AG20443 (cell line): ENCODE results near the gene TUBB2A.
A peak's percentile ranks its signal among the peaks of the same experiment; 100 is the strongest.
"Not testable (repeated sequence)": the region's sequence is repeated elsewhere in the genome, so short reads cannot be mapped to it uniquely, and the experiment has no call there.

Experiments used
- DNase-seq: peaks from one replicate; pipeline ENCODE4 v3.0.0; 2012; ENCODE audit warnings: low spot score, mixed read lengths

Gene TUBB2A

DNA sequence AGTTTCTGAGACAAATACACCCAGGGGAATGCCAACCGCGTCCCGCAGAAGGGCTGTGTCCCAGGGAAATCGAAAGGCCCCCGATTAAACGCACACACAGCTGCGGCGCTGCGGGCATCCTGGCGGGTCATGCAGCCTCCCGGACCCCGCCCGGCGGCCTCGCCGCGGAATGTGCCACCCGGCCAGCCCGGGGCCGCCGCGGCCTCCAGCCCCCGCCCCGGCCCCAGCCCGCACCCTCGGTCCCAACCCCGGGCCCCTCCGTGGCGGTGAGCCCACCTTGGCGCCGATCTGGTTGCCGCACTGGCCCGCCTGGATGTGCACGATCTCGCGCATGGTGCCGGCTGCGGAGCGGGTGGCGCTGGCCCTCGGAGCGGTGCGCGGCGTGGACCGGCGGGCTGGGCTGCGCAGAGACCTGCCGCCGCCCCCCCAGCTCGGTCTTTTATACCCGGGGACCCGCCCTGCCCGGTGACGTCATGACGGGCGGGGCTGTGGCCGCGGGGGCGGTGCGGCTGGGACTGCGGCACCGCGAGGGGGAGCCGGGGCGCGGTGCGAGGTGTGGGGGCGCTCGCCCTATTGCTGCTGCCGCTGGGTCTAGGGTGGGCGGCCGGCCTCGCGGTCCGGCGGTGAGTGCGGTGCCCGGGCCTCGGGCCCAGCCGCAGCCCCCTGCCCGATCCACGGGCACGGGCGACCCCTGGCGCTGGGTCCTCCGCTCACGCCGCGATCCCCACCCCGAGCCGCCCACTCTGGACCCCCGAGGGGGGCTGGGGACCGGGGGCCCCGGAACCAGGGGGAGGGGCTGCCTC, at the start of gene TUBB2A:
Gene TUBB2A (minus strand): TSS at position 414 of the 803 bp plus-strand sequence. CDS start 81 bp downstream, at position 333.
- DNase-seq = peak; percentile 99

DNA sequence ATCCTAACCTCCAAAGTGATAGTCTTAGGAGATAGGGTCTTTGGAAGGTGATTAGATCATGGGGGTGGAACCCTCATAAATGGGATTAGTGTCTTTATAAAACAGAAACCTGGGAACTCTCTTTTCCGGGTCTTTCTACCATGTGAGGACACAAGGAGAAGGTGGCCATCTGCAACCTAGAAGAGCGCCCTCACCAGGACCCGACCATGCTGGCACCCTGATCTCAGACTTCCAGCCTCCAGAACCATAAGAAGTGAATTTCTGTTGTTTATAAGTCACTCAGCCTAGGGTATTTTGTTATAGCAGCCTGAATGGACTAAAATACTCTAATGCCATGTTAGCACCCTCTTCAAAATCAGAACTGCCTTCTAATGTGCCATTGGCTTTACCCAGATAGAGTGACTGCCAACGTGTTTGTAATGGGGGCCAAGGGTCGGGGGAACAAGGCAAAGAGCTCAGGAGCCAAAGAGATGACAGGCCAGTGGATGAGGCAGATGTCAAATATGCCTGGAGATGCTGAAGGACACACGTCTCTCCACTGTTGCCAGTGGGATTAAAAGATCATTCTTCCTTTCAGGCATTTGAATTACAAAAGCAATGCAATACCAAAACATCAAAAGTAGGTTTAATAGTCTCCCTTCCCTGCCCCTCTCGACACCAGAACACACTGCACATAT, 49.1 kb upstream of the TUBB2A start:
- no peak for DNase-seq

DNA sequence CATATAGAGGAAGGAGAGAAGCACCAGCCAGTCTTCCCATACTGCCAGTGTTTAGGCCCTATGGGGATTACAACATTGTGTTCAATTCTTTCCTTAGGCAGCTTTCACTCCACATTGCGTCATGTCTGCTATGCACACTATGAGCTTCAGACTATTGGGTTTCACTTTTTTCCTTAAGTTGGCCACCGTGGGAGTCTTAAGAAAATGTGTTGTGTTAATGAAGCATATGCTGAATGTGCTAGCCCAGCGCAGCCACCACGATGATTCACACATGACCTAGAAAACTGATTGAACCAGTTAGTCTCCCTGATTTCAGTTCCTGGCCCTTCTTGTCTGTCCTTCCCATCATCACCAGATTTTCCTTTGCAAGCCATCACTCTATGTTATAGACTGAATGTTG, 48.6 kb upstream of the TUBB2A start:
- peak; percentile 67 for DNase-seq

DNA sequence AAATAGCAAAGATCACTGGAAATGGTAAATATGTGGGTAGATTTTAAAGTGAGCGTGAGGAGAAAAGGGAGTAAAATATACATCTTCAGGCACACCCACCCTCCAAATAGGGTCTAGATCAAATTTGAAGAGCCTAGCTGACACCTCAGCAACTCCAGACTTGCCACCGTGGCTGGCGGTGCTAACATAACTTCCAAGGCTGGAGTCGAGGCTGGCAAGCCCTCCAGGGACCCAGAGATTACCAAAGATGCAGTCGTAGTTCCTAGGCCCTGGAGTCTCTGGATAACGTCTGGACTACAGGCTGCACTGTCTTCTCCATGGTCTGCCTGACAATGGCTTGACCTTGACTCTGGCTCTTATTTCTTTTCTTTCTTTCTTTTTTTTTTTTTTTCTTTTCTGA, 47.6 kb upstream of the TUBB2A start:
- DNase-seq = no peak

DNA sequence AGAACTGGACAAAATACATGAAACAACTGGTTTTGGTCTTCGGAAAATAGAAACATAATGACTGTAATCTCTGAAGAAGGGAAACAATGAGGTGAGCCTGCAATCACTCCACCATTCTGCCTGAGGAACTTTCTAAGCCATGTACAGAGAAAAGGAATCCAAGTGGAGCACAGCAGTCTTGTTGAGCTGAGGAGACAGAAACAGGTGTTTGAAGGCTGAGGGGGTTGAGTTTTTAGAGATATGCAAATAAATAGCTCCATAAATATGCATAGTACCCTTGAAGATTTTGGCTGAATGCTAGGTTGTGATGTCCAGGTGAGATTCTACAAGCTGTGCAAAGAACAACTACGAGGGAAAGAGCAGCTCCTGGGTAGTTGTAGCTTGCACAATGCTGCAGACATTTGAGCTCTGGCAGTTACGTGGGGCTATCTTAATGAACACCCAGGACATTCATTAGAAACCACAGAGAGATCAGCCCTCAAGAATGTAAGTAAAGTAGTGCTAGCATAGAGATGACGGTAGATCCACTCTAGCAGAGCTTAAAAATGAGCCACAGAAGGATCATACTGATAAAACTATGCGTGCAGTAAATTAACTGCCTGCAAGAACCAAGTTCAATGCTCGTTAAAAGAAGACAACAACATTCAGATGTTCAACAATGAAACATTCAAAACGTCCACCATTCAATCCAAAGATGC, 45.8 kb upstream of the TUBB2A start:
- peak; percentile 48 for DNase-seq

DNA sequence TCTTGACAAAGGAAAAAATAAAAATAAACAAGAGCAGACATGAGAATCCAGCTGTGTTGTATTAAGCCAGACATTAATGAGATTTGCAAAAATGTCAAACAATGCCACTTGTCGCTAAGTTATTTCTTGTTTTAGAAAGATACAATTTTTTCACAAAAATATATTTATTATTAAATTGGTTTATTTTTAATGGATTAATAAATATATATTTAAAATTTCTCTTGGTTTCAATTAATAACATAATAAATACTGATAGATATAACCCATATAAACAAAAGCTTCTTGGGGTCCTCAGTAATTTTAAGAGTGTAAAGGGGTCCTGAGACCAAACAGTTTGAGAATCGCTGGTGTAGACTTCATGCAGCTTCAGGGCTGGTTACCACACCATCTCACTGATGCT, 44.0 kb upstream of the TUBB2A start:
- DNase-seq = no peak

DNA sequence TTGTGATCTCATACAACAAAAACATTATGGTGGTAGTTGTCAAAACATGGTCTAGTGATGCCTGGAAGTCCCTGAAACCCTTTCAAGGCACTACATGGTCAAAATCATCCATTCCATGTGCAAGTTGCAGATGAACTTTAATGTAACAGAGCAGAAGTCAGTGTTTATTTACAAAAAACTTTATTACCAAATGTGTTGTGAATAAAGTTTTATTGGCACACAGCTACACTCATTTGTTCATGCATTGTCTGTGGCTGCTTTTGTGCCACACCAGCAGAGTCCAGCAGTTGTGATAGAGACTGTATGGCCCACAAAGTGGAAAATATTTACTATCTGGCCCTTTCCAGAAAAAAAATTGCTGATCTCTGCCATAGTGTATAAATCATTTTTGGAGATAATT, 43.3 kb upstream of the TUBB2A start:
- no peak for DNase-seq

DNA sequence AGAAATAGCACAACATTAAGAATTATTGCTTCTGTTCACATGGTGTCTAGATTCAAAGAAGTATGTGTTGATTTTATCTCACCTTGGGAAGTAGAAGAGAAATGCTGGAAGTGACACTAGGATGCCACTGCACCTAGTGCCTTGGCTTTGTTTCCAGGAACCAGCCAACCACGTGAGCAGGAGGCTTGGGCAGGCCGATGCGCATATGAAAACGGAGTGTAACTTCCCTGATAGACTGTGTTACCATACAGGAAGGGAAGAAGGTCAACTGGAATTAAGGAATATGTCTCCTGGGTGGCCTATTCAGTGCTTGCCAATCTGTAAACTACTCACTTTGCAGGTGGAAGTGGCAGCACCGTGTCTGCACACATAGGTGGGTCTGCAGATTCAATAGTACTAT, 42.0 kb upstream of the TUBB2A start:
- no peak for DNase-seq

DNA sequence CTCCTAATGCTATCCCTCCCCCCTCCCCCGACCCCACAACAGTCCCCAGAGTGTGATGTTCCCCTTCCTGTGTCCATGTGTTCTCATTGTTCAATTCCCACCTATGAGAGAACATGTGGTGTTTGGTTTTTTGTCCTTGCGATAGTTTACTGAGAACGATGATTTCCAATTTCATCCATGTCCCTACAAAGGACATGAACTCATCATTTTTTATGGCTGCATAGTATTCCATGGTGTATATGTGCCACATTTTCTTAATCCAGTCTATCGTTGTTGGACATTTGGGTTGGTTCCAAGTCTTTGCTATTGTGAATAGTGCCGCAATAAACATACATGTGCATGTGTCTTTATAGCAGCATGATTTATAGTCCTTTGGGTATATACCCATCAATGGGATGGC, 40.4 kb upstream of the TUBB2A start:
- not testable (repeated sequence) for DNase-seq

DNA sequence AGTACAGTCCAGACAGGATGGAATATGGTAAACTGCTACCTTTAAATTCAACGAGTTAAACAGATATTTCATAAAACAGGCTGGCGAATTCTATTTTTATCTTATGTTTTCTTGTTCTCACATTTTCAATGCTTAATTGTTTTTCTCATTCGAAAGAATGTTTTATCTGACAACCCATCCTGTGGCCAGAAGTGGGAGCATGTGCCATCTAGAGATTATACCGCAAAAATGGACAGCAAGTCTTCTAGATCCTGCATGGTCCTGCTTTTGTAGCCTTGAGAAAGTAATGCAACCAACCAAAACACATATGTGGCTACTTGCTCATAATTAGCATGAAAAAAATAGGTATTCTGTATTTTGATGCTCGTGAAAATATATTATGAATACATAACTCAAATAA, 39.4 kb upstream of the TUBB2A start:
- no peak for DNase-seq

DNA sequence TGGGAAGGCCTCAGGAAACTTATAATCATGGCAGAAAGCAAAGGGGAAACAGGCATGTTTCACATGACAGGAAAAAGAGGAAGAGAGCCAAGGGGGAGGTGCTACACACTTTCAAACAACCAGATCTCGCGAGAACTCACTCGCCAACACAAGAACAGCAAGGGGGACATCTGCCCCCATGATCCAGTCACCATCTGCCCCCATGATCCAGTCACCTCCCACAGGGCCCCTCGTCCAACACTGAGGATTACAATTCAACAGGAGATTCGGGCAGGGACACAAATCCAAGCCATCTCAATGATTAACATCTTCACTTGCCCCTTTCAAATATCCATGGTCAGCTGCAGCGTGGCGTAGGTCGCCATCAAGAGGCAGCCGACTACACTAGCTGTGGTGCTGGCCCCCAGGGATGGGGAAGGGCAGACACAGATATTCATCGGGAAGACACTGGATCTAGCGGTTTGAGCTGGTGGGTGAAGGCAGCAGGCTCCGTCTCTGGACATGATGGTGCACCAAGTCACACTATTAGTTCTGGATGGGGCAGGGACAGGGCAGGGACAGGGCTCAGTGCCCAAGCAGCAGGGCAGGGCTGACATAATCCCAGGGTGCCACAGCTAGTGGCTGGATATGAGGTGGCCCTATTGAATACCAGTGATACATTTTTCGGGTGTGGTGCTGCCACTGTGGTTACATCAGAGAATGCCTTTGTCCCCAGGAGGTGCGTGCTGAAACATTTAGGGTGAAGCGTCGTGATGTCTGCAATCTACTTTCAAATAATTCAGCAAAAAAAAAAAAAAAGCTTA, 38.6 kb upstream of the TUBB2A start:
- peak; percentile 51 for DNase-seq

DNA sequence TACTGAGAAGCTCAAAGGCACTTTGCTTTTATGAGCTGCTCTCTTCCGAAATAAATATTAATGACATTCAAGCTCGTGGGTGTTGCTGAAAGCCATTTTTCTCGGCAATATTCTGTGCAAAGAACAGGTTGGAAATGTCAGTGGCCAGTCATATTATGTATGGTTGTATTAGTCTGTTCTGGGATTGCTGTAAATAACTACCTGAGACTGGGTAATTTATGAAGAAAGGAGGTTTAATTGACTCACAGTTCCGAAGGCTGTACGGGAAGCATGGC, 38.0 kb upstream of the TUBB2A start:
- no peak for DNase-seq

DNA sequence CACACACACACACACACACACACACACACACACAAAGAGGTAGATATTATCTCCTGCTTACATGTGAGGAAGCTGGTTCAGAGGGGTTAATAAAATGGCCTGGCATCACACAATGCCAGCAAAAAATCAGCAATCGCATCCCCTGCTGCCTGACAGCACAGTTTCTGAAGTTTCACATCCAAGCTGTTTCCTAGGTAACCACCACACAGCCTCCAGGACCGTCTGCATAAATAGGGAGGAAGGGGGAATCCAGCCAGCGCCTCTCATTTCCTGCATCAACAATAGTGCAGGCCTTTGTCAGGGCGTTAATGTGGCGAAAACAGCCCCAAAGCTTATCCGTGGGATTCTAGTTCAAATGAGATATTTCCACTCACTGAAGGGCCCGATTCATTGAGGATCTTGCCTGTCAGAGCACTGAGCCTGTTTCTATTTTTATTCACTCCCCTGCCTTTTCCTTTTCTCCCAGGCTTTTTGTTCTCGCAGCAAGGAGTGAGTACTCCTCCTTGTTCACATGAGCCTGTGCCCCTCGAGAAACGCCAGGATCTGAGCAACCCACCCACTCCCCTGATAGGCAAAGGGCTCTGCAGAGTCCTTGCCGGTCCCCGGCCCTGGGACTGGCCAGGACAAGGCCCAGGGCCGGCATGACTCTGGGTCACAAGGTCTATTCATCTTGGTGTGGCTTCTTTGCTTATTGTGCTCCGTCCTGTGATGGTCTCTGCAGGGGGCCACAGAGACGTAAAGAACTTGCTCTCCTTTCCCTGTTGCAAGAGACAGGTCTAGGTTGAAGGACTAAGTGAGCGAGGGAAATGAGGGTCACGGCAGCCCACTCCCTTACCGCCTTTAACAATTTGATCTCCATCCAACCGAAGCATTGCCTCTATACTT, 37.4 kb upstream of the TUBB2A start:
- DNase-seq = no peak

DNA sequence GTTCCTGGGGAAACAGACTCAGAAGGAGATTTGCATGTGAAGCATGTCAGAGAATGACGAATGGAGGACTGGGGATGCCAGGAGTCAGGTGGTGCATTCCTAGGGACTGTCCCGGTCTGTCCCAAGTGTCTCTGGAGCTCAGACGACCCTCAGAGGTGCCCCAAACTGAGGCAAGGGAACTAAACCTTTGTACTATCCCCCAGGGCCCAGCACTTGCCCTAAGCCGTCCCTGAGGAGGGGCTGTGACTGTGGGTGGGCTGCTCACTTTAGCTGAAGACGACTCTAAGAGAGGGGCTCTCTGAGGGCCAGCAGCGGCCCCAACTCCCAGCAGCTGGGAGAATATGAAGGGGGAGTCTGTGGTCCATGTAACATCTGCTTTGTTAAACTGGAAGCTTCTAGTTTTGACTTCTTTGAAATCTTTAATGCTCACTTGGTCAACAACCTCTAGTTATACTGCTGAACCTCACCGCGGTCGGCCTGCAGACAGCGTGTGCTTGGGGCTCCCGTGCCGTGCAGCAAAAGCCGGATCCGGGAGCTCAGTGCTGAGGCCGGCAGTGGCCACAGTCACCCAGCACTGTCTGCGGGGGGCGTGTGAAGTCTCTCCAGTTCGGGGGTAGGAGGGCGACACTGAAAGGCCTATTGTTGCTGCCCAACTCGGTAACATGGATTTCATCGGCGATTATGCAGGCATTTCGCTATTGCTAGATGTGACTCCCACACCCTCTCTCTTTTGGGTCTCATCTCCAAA, 35.9 kb upstream of the TUBB2A start:
- no peak for DNase-seq

DNA sequence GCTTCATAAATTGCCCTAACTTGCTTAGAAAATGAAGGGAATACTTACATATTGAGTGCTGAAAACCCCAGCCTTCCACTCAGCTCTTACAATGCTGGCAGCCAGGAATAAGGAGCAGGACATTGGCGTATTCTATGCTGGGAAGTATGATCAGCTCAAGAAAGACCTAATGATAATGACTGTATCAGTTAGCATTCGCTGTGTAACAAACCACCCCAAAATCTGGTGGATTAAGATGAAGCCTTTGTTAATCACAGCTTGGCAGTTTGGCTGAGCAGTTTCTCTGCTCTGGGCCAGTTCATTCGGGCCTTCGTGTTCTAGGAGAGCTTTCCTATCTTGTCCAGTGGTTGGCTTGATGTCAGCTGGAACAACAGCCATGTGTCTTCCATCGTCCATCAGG, 33.4 kb upstream of the TUBB2A start:
- DNase-seq = no peak

DNA sequence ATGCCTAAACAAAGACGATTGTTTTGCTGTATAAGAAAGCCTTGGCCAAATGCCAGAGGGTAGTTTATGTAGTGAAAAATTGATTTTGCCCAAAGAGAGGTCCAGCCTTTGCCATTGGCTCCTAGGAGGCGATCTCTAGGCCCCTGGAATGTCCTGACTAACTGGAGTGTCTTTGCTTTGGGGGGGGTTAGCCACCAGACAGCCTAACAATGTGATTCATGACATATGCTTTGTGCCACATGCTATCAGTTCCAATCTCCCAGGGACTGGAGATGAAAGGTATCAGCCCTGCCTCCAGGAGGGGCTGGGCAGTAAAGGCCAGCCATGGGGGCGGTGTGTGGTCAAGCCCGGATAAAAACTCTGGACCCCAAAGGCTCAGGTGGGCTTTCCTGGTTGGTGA, 32.7 kb upstream of the TUBB2A start:
- no peak for DNase-seq

DNA sequence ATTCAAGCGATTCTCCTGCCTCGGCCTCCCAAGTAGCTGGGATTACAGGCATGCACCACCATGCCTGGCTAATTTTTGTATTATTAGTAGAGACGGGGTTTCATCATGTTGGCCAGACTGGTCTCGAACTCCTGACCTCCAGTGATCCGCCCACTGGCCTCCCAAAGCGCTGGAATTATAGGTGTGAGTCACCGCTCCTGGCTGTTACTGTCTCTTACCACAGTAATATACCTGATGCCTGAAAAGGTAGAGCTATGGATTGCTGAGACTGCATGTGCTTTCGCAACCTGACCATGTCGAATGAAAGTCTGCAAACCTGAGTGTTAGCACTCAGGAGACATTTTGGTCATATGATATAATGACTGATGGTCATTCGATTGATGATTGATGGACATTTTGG, 31.8 kb upstream of the TUBB2A start:
- DNase-seq = not testable (repeated sequence)

DNA sequence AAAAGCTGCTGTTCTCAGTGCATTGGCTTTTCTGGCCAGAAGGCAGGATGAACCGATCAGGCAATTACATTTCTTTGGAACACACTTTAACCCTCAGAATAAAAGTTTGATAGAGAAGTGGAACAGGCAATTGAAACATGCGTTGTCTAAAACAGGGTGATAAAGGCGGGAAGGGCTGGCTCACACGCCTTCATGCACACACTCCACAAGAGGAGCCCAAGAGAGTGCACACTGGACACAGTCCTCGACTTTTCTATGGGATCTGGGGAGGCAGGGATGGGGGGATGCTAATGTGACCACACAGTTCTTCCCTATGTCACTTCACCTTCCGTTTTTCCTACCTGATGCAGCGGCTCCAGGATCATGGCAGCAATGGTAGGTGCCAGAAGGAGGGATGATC, 30.9 kb upstream of the TUBB2A start:
- DNase-seq = no peak

DNA sequence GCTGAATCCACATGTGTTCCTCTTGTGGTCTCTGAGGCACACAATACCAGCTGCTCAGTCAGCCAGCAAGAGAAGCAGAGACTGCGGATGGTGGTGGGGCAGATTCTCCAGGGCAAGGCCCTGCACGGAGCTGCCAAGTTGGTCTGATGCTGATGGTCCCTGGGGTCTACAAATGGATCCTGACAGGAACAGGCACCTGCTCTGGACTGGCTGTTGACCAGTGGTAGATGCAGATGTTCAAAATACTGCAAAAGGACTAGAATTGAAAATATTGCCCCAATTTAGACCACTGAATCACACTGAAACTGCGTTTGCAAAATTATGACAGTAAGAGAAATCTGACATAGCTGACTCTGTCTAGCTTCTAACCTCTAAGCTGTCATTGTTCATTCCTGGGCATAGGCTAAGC, 29.6 kb upstream of the TUBB2A start:
- DNase-seq = no peak

DNA sequence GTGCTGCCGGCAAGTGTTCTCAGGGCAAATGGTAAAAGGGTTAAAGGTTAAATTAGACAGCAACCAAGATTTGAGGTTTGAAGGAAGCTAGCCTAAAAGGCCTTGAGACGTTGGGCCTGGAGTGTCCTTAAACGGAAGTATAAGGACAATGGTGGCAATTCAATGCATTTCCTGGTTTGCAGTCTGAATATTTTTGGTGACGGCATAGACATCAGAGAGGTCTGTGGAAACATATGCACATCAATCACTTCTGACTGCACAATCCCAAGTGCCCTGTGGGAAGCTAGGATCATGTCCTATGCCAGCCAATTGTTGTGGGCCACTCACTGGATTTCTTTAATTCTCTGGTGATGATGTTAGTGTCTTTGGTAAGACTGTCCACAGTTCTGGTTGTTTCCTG, 25.7 kb upstream of the TUBB2A start:
- DNase-seq = no peak

DNA sequence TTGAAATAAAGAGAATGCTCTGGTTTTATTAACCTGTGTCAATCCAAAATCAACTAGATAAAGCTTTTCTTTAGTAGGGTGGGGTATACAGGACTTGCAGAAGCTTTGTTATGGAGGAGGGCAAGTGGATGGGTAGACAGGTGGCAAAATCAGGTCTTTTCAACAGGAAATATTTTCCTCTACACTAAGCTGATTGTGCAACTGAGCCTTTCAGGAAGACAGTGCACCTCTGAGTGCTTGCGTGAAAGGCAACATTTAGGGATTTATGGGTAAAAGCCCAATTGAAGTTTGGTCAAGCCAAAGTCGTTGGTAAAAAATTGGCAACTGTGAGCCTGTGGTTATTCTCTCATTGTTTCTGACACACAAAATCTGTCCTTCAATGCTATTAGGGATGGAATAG, 23.8 kb upstream of the TUBB2A start:
- no peak for DNase-seq
